K562 (cell line): Measurements from ENCODE around the gene BMPER. TPM values are rescaled to one million over a fixed set of nuclear protein-coding genes. Genes with fewer than 3 reads are reported as not detected.

Experiments used
- ATAC-seq: fragments of 200-7000 bp; cut with Tn5 transposase; 3 replicates; pipeline ENCODE4 v1.9.1; 2020; ENCODE audit warnings: moderate library complexity
- BruUV-seq: library from RNA; stranded (reverse); fragments of 400-500 nt; replicated peaks from 2 replicates; lab custom pipeline; 2021; lab: Mats Ljungman, UMichigan
- CTCF ChIA-PET: fragments of 300-600 bp; formaldehyde crosslinking; extraction: SDS; loops from one replicate; lab custom pipeline; 2021; ENCODE audit warnings: low intra/inter-chr PET ratio; lab: Yijun Ruan, JAX
- POLR2A ChIA-PET: fragments of 300-600, 350-650 bp; sonication (Branson Sonifier 250); formaldehyde crosslinking; extraction: SDS; loops from one replicate; lab custom pipeline; 2021; ENCODE audit warnings: antibody characterized with exemption, inconsistent platforms; lab: Yijun Ruan, JAX
- DNase-seq, 4 experiments: peaks; one replicate each; pipeline versions ENCODE4 v3.0.0 to v3.0.0-alpha.2; 2011 to 2018; ENCODE audit warnings: low spot score in 3 of 4, mixed read lengths in 3 of 4; ENCODE audit errors: extremely low read depth in 1 of 4
- FAIRE-seq: peaks from 2 replicates; lab custom pipeline; 2011; peaks lifted over from hg19 to GRCh38; lab: Jason Lieb, UNC
- H2AFZ ChIP-seq: 2 replicates; pipeline ENCODE4 v1.6.0; 2011; ENCODE audit warnings: low read depth, low read length, control low read depth, inconsistent platforms
- H3K27ac ChIP-seq: fragments of 200-600 bp; 3 replicates; pipeline ENCODE4 v1.8.0; 2011; ENCODE audit warnings: low read depth, mild to moderate bottlenecking, control low read depth, inconsistent platforms, low read length, moderate library complexity, mixed read lengths; ENCODE audit errors: extremely low read depth
- H3K27me3 ChIP-seq, 2 experiments: fragments of 300-600 bp in 1 of 2; 2 replicates in 1 of 2; 3 replicates in 1 of 2; pipeline versions ENCODE4 v1.6.0 to v1.8.0; 2011; ENCODE audit warnings: inconsistent platforms in 2 of 2, low read length in 2 of 2, mild to moderate bottlenecking in 1 of 2, mixed read lengths in 1 of 2, moderate library complexity in 1 of 2; ENCODE audit not compliant: control insufficient read depth in 2 of 2, insufficient read depth in 2 of 2
- H3K36me3 ChIP-seq: fragments of 300-600 bp; 3 replicates; pipeline ENCODE4 v1.8.0; 2011; ENCODE audit warnings: mild to moderate bottlenecking, low read length, inconsistent platforms; ENCODE audit not compliant: control insufficient read depth, insufficient read depth
- H3K4me1 ChIP-seq, 2 experiments: fragments of 200-600 bp in 1 of 2; replicated peaks in 1 of 2; 2 replicates in 1 of 2; 3 replicates in 1 of 2; pipeline versions ENCODE4 v1.5.1 to v1.8.0; 2011; ENCODE audit warnings: inconsistent platforms in 2 of 2, low read length in 2 of 2, mild to moderate bottlenecking in 1 of 2, mixed read lengths in 1 of 2, moderate library complexity in 1 of 2; ENCODE audit not compliant: control insufficient read depth in 2 of 2, insufficient read depth in 2 of 2
- H3K4me2 ChIP-seq: 2 replicates; pipeline ENCODE4 v1.6.1; 2011; ENCODE audit warnings: low read length, control low read depth, inconsistent platforms, mixed read lengths; ENCODE audit not compliant: insufficient read depth
- H3K4me3 ChIP-seq: fragments of 200-600 bp; sonication (generic), shearing (Covaris generic); 2 replicates; pipeline ENCODE4 v1.5.1; 2016; ENCODE audit warnings: control low read depth, inconsistent platforms
- H3K79me2 ChIP-seq: fragments of 200-600 bp; 3 replicates; pipeline ENCODE4 v1.8.0; 2011; ENCODE audit warnings: low read length, inconsistent platforms; ENCODE audit not compliant: control insufficient read depth, insufficient read depth
- H3K9ac ChIP-seq, 2 experiments: 2 replicates each; pipeline versions ENCODE4 v1.6.0 to v1.6.1; 2011; ENCODE audit warnings: low read depth in 2 of 2, low read length in 2 of 2, control low read depth in 1 of 2, inconsistent platforms in 1 of 2, mild to moderate bottlenecking in 1 of 2, mixed read lengths in 1 of 2; ENCODE audit not compliant: insufficient read depth in 1 of 2
- H3K9me1 ChIP-seq: one replicate; pipeline ENCODE4 v1.6.0; 2011; ENCODE audit warnings: inconsistent platforms, mild to moderate bottlenecking, low read length, moderate library complexity; ENCODE audit not compliant: control insufficient read depth, insufficient read depth
- H3K9me3 ChIP-seq: replicated peaks from 2 replicates; pipeline ENCODE4 v1.5.1; 2011; ENCODE audit warnings: low read depth, low read length, inconsistent platforms; ENCODE audit not compliant: control insufficient read depth, insufficient read depth
- H4K20me1 ChIP-seq: replicated peaks from 2 replicates; pipeline ENCODE4 v1.6.1; 2011; ENCODE audit warnings: low read length, inconsistent platforms, mixed read lengths; ENCODE audit not compliant: control insufficient read depth, insufficient read depth
- BMI1 ChIP-seq: fragments of 150-350 bp; IDR thresholded peaks from 2 replicates; pipeline ENCODE4 v1.6.1; 2014; ENCODE audit warnings: low read length
- BRF1 ChIP-seq: IDR thresholded peaks from 3 replicates; pipeline ENCODE4 v1.6.1; 2011; ENCODE audit warnings: borderline replicate concordance, mild to moderate bottlenecking; ENCODE audit not compliant: insufficient read length; ENCODE audit errors: extremely low read depth
- C11orf30 ChIP-seq: fragments of 450-650 bp; IDR thresholded peaks from 2 replicates; pipeline ENCODE4 v1.6.1; 2016; ENCODE audit warnings: low read depth, mild to moderate bottlenecking
- CBX1 ChIP-seq: sonication (generic); IDR thresholded peaks from 2 replicates; pipeline ENCODE4 v1.6.1; 2016; ENCODE audit warnings: antibody characterized with exemption, low read depth, mild to moderate bottlenecking
- CBX2 ChIP-seq: fragments of 200-600 bp; sonication (generic); IDR thresholded peaks from one replicate; pipeline ENCODE4 v1.6.1; 2012; ENCODE audit warnings: mild to moderate bottlenecking, low read length, inconsistent platforms; ENCODE audit not compliant: insufficient read depth, poor library complexity, severe bottlenecking
- CHD1 ChIP-seq: fragments of 200-600 bp; sonication (generic); IDR thresholded peaks from one replicate; pipeline ENCODE4 v1.6.1; 2012; ENCODE audit warnings: mild to moderate bottlenecking, moderate library complexity, low read length, inconsistent platforms
- DACH1 ChIP-seq: fragments of 450-650 bp; IDR thresholded peaks from 2 replicates; pipeline ENCODE4 v1.6.1; 2018; ENCODE audit not compliant: partially characterized antibody
- E2F3 ChIP-seq: fragments of 250-450 bp; sonication (Bioruptor Pico); IDR thresholded peaks from 2 replicates; pipeline ENCODE4 v1.4.0; 2020; ENCODE audit warnings: mild to moderate bottlenecking
- ELF2 ChIP-seq: fragments of 250-450 bp; sonication (Bioruptor Pico); IDR thresholded peaks from 2 replicates; pipeline ENCODE4 v1.5.0; 2021; ENCODE audit warnings: mild to moderate bottlenecking
- GATAD2A ChIP-seq: fragments of 450-650 bp; IDR thresholded peaks from 2 replicates; pipeline ENCODE4 v1.6.1; 2017
- NFE2 ChIP-seq: IDR thresholded peaks from 2 replicates; pipeline ENCODE4 v1.6.1; 2014; ENCODE audit warnings: antibody characterized with exemption, low read depth
- NFE2L1 ChIP-seq: fragments of 450-650 bp; IDR thresholded peaks from 2 replicates; pipeline ENCODE4 v1.6.1; 2016; ENCODE audit warnings: missing genetic modification characterization, low read depth, mild to moderate bottlenecking, missing compliant biosample characterization, moderate library complexity, borderline replicate concordance
- NFYB ChIP-seq: IDR thresholded peaks from 2 replicates; pipeline ENCODE4 v1.6.1; 2011; ENCODE audit warnings: mild to moderate bottlenecking, moderate library complexity; ENCODE audit not compliant: insufficient read length; ENCODE audit errors: extremely low read depth
- RBM39 ChIP-seq: fragments of 200-400 bp; formaldehyde crosslinking; optimal IDR thresholded peaks from 2 replicates; pipeline ENCODE3; 2018; ENCODE audit warnings: low read depth, low read length
- SMAD3 ChIP-seq: fragments of 450-650 bp; formaldehyde crosslinking; conservative IDR thresholded peaks from 2 replicates; pipeline ENCODE4 v1.4.0; 2020; ENCODE audit warnings: mild to moderate bottlenecking
- SUPT5H ChIP-seq: fragments of 450-650 bp; IDR thresholded peaks from 2 replicates; pipeline ENCODE4 v1.6.1; 2016
- ZNF12 ChIP-seq: sonication (generic); formaldehyde crosslinking; IDR thresholded peaks from 2 replicates; pipeline ENCODE4 v1.4.0; 2020; ENCODE audit warnings: mild to moderate bottlenecking, missing genetic modification reagents
- ZNF124 ChIP-seq: sonication (generic); formaldehyde crosslinking; IDR thresholded peaks from 2 replicates; pipeline ENCODE4 v1.8.1; 2022; ENCODE audit warnings: missing genetic modification reagents
- ZNF280B ChIP-seq: fragments of 250-450 bp; sonication (Bioruptor Pico); IDR thresholded peaks from 2 replicates; pipeline ENCODE4 v1.5.1; 2021; ENCODE audit warnings: mild to moderate bottlenecking
- ZNF639 ChIP-seq, 2 experiments: fragments of 200-800 bp in 1 of 2; sonication (Bioruptor generic) in 1 of 2; sonication (generic) in 1 of 2; formaldehyde crosslinking in 1 of 2; IDR thresholded peaks in 1 of 2; conservative IDR thresholded peaks in 1 of 2; 2 replicates each; pipeline versions ENCODE4 v1.5.0 to v1.6.1; 2016 to 2020; ENCODE audit warnings: missing compliant biosample characterization in 1 of 2, missing genetic modification characterization in 1 of 2, missing genetic modification reagents in 1 of 2
- WGBS: fragments of 100-300 bp; shearing (Covaris generic); methylation state at CpG from one replicate; pipeline ENCODE4 v1.1.6; 2016; ENCODE audit warnings: low coverage, mixed read lengths; ENCODE audit not compliant: insufficient coverage; ENCODE audit errors: missing lambda C conversion rate; 5-methylcytosine and 5-hydroxymethylcytosine counted together
- in situ Hi-C: fragments of 300-500 bp; cut with MboI; formaldehyde crosslinking; loops from 4 replicates; pipeline ENCODE4 v1.15.0; 2018; ENCODE audit warnings: inconsistent platforms, mixed read lengths
- intact Hi-C: fragments of 100-400 bp; cut with micrococcal nuclease; formaldehyde crosslinking; loops from 2 replicates; pipeline ENCODE4 v1.14.2; 2022
- polyA plus RNA-seq, 8 experiments: library from polyadenylated mRNA; depleted of rRNA in 4 of 8; stranded (reverse) in 5 of 8; unstranded in 3 of 8; fragments of >200 nt; fragmentation: Nextera tagmentation in 2 of 8; fragmentation: Illumina TruSeq in 1 of 8; extraction: Ambion mirVana in 2 of 8; extraction: Trizol in 1 of 8; gene quantifications; 2 replicates each; pipeline versions ENCODE4 v1.2.1 to v1.2.3, GENCODE V29; 2011 to 2014; ENCODE audit warnings: inconsistent platforms in 1 of 8, missing spikeins in 1 of 8
- total RNA-seq, 7 experiments: library from RNA; depleted of rRNA in 6 of 7; stranded (reverse); fragments of >200 nt in 6 of 7; fragmentation: Illumina TruSeq in 2 of 7; extraction: Trizol in 2 of 7; gene quantifications; 2 replicates each; pipeline versions ENCODE4 v1.2.1 to v1.2.3, GENCODE V29; 2011 to 2021; ENCODE audit warnings: low replicate concordance in 1 of 7

The BMPER gene
- total and polyA plus RNA-seq, 9 of the 15 experiments (the other 6 are each of a cell fraction or from before 2014, with no cell fraction given) = not detected

GRCh38 chr7:34077168-34077567, 171.8 kb downstream of the BMPER start (continued):
- TF ChIP-seq ZNF639 (CRISPR knock-in tag; conservative IDR thresholded peaks at IDR 0.05 in 1 of 2, IDR thresholded peaks at IDR 0.05 in 1 of 2) = no peak

- Histone ChIP-seq H3K27me3 (no peaks in the 10 kb centered on the region), H3K9ac (no peak overlapping the region), H3K36me3 (no peaks in the 10 kb centered on the region), H3K9me1 (no peaks in the 10 kb centered on the region), H3K79me2 (no peaks in the 10 kb centered on the region), H2AFZ (no peak overlapping the region), H3K9me3 (no peaks in the 10 kb centered on the region), H3K27ac (no peak overlapping the region), H3K4me2 (no peak overlapping the region), H3K4me3 (no peak overlapping the region), H4K20me1 (no peaks in the 10 kb centered on the region), H3K4me1 (no peaks in the 10 kb centered on the region)
- WGBS = 27% methylated on average over 20 of the region's 30 CpGs
- BruUV-seq = no TSS peak
- POLR2A ChIA-PET = no interaction called here
- FAIRE-seq (no peak), DNase-seq (no peak), ATAC-seq (no peak)
- intact Hi-C loops (no loop called here), in situ Hi-C loops (no loop called here)
- TF ChIP-seq ZNF12 (CRISPR knock-in tag) = no peak
- TF ChIP-seq SUPT5H = no peak
- TF ChIP-seq ELF2 (CRISPR knock-in tag) = no peak
- no peak for TF ChIP-seq NFE2
- no peak for TF ChIP-seq CBX2
- TF ChIP-seq ZNF280B (CRISPR knock-in tag) = no peak
- no peak for TF ChIP-seq ZNF124 (CRISPR knock-in tag)
- TF ChIP-seq C11orf30 = no peak
- no peak for TF ChIP-seq NFYB
- no peak for TF ChIP-seq NFE2L1 (tag)
- TF ChIP-seq BMI1 = no peak
- no peak for TF ChIP-seq RBM39
- no peak for TF ChIP-seq BRF1
- no peak for TF ChIP-seq DACH1
- no peak for TF ChIP-seq E2F3 (CRISPR knock-in tag)
- TF ChIP-seq GATAD2A = no peak
- TF ChIP-seq CHD1 = no peak
- TF ChIP-seq SMAD3 (CRISPR knock-in tag) = no peak
- no peak for TF ChIP-seq CBX1
- CTCF ChIA-PET = no interaction called here
Measured at GRCh38 chr7:34078864-34079263, 173.5 kb downstream of the BMPER start.
